DND-41 (cell line): ENCODE data around the gene VPS52.

Source experiments
- ATAC-seq: fragments of 200-7000 bp; cut with Tn5 transposase; 3 replicates; pipeline ENCODE4 v1.9.1; 2021; ENCODE audit warnings: low read depth; ENCODE audit not compliant: insufficient read depth
- DNase-seq: peaks from one replicate; pipeline ENCODE4 v3.0.0-alpha.2; 2020
- H2AFZ ChIP-seq: 2 replicates; pipeline ENCODE4 v1.6.0; 2012; ENCODE audit warnings: low read depth, low read length
- H3K27ac ChIP-seq: 2 replicates; pipeline ENCODE4 v1.5.1; 2012; ENCODE audit warnings: low read length, inconsistent platforms
- H3K27me3 ChIP-seq: fragments of 200-600 bp; sonication (generic); 2 replicates; pipeline ENCODE4 v1.6.0; 2012; ENCODE audit warnings: low read length, mild to moderate bottlenecking, inconsistent platforms; ENCODE audit not compliant: insufficient read depth, poor library complexity
- H3K36me3 ChIP-seq: 2 replicates; pipeline ENCODE4 v1.5.1; 2012; ENCODE audit warnings: low read length, inconsistent platforms; ENCODE audit not compliant: insufficient read depth
- H3K4me1 ChIP-seq: 2 replicates; pipeline ENCODE4 v1.5.1; 2012; ENCODE audit warnings: mild to moderate bottlenecking, low read length; ENCODE audit not compliant: insufficient read depth
- H3K4me2 ChIP-seq: 2 replicates; pipeline ENCODE4 v1.6.0; 2012; ENCODE audit warnings: mild to moderate bottlenecking, moderate library complexity, low read length, inconsistent platforms; ENCODE audit not compliant: insufficient read depth
- H3K4me3 ChIP-seq, 2 experiments: fragments of 200-600 bp in 1 of 2; shearing (Covaris generic) in 1 of 2; 2 replicates each; pipeline ENCODE4 v1.5.1; 2012 to 2016; ENCODE audit warnings: inconsistent platforms in 2 of 2, low read length in 2 of 2, mild to moderate bottlenecking in 2 of 2, low read depth in 1 of 2, moderate library complexity in 1 of 2
- H3K79me2 ChIP-seq: 2 replicates; pipeline ENCODE4 v1.6.0; 2012; ENCODE audit warnings: low read length, inconsistent platforms; ENCODE audit not compliant: insufficient read depth
- H3K9ac ChIP-seq: 2 replicates; pipeline ENCODE4 v1.6.0; 2012; ENCODE audit warnings: low read depth, mild to moderate bottlenecking, inconsistent platforms, low read length, moderate library complexity
- H3K9me3 ChIP-seq: 2 replicates; pipeline ENCODE4 v1.5.1; 2012; ENCODE audit warnings: low read length, moderate library complexity, mild to moderate bottlenecking, inconsistent platforms; ENCODE audit not compliant: insufficient read depth, severe bottlenecking
- H4K20me1 ChIP-seq: 2 replicates; pipeline ENCODE4 v1.6.0; 2012; ENCODE audit warnings: low read length; ENCODE audit not compliant: insufficient read depth
- EZH2 ChIP-seq: IDR thresholded peaks from 3 replicates; pipeline ENCODE4 v1.6.1; 2012; ENCODE audit warnings: borderline replicate concordance, low read depth, mild to moderate bottlenecking, moderate library complexity, low read length, inconsistent platforms; ENCODE audit not compliant: severe bottlenecking
- TF ChIP-seq, protein P1 (sequence below): IDR thresholded peaks from 2 replicates; pipeline ENCODE4 v1.5.1; 2012; ENCODE audit warnings: borderline replicate concordance, low read length, moderate library complexity, mild to moderate bottlenecking; ENCODE audit not compliant: poor library complexity, severe bottlenecking; ENCODE audit errors: extremely low read depth

Gene VPS52

DNA sequence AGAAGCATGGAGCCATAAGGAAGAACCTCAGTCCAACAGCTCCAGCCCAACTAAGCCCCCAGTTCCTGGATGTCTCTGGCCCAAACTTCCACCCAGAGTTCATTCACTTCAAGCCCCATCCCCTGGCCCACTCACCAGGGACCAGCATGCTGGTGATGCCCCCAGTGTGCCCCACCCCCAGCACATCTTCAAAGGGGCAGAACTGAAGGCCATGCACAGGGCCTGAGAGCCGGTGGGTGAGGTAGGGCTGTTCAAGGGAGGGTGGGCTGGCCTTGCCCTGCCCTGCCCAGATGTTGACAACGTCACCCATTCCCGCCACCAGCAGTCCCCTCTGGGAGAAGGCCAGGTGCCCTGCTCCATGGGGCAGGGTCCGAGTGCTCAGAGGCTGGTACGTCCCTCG, 8.9 kb upstream of the VPS52 start:
- peaks cover 10% of the 10 kb centered on the region for H3K79me2 ChIP-seq
- no peak overlapping the region for H2AFZ ChIP-seq
- H3K4me2 ChIP-seq, result no peak overlapping the region
- TF ChIP-seq, protein P1, sequence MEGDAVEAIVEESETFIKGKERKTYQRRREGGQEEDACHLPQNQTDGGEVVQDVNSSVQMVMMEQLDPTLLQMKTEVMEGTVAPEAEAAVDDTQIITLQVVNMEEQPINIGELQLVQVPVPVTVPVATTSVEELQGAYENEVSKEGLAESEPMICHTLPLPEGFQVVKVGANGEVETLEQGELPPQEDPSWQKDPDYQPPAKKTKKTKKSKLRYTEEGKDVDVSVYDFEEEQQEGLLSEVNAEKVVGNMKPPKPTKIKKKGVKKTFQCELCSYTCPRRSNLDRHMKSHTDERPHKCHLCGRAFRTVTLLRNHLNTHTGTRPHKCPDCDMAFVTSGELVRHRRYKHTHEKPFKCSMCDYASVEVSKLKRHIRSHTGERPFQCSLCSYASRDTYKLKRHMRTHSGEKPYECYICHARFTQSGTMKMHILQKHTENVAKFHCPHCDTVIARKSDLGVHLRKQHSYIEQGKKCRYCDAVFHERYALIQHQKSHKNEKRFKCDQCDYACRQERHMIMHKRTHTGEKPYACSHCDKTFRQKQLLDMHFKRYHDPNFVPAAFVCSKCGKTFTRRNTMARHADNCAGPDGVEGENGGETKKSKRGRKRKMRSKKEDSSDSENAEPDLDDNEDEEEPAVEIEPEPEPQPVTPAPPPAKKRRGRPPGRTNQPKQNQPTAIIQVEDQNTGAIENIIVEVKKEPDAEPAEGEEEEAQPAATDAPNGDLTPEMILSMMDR, result no peak
- no peak for TF ChIP-seq EZH2
- H3K9ac ChIP-seq, result no peak overlapping the region
- no peaks in the 10 kb centered on the region for H3K9me3 ChIP-seq
- no peak overlapping the region for H3K27ac ChIP-seq
- H4K20me1 ChIP-seq, result peaks cover 21% of the 10 kb centered on the region
- DNase-seq, result no peak
- peaks cover 79% of the 10 kb centered on the region for H3K36me3 ChIP-seq
- H3K4me1 ChIP-seq, result peaks cover 27% of the 10 kb centered on the region
- ATAC-seq, result no peak
- no peak overlapping the region for H3K4me3 ChIP-seq
- H3K27me3 ChIP-seq, result no peaks in the 10 kb centered on the region

DNA sequence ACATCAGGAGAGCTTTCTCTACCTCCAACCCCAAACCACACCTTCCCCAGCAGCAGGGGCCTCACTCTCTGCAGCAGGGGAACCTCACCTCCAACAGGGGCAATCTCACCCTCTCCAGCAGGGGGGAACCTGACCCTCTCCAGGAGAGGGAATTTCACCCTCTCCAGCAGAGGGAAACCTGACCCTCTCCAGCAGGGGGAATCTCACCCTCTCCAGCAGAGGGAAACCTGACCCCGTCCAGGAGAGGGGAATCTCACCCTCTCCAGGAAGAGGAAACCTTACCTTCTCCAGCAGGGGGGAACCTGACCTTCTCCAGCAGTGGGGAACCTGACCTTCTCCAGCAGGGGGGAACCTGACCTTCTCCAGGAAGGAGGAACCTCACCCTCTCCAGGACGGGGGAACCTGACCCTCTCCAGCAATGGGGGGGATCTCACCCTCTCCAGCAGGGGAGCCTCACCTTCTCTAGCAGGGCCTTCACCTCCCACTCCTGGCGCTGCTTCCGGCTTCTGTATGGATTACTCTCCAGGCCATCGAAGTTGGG, 8.4 kb upstream of the VPS52 start:
- Histone ChIP-seq H3K4me1 (peaks cover 32% of the 10 kb centered on the region), H3K9ac (no peak overlapping the region), H3K9me3 (no peaks in the 10 kb centered on the region), H3K79me2 (peaks cover 15% of the 10 kb centered on the region), H4K20me1 (peaks cover 23% of the 10 kb centered on the region), H3K4me2 (no peak overlapping the region), H3K36me3 (peaks cover 84% of the 10 kb centered on the region), H3K27ac (no peak overlapping the region), H3K27me3 (no peaks in the 10 kb centered on the region), H3K4me3 (no peak overlapping the region), H2AFZ (no peak overlapping the region)
- DNase-seq (peak; percentile 38), ATAC-seq (peak; percentile 9; the same call in 1 of the 3 replicates)
- TF ChIP-seq, protein P1, result peak; percentile 62
- no peak for TF ChIP-seq EZH2

DNA sequence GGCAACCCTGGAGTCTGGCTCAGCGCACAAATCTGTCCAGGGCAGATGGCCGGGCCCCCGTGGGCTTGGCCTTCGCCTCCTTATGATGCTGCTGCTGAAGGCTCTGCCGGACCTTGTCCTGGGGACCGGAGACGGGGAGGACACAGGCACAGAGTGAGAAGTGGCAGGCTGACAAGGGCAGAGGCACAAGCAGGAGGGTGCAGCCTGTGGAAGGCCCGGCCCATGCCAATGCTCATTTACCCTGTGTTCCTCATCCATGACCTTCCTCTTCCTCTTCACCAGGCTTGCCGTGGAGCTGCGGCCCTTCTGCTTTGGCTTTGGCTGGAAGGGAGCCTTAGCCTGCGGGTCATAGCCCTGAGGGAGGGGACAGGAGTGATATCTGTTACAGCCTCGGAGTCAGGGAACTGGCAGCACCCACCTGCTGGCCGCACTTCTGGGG, 7.6 kb upstream of the VPS52 start:
- H3K36me3 ChIP-seq, result peaks cover 84% of the 10 kb centered on the region
- no peak overlapping the region for H3K9ac ChIP-seq
- H3K4me1 ChIP-seq, result peaks cover 39% of the 10 kb centered on the region
- H3K27ac ChIP-seq, result no peak overlapping the region
- peaks cover 31% of the 10 kb centered on the region for H4K20me1 ChIP-seq
- ATAC-seq (no peak), DNase-seq (no peak)
- TF ChIP-seq, protein P1, result no peak
- no peak for TF ChIP-seq EZH2
- H2AFZ ChIP-seq, result no peak overlapping the region
- H3K4me2 ChIP-seq, result peak overlapping the region; percentile 16; the same call in 1 of the 2 replicates
- no peak overlapping the region for H3K4me3 ChIP-seq
- peaks cover 22% of the 10 kb centered on the region for H3K79me2 ChIP-seq
- no peaks in the 10 kb centered on the region for H3K27me3 ChIP-seq
- no peaks in the 10 kb centered on the region for H3K9me3 ChIP-seq

DNA sequence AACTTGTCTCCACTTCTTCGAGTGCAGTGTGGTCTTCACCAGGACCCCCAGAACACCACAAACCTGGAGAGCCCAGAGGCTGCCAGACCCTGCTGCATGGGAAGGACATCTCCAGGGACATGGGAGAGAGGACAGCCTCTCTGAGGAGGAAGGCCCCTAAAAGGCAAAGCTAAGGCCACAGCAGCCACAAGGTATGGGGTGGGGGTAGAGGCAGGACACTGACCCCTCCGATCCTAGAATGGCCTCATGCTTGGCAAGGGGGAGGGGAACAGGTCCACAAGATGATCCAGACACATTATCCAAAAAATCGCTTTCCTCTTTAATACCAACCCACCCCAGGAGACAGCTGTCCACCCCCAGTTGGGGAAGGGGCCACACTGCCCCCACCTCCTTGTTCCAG, 7.1 kb upstream of the VPS52 start:
- Histone ChIP-seq H3K4me1 (peaks cover 44% of the 10 kb centered on the region), H3K9me3 (no peaks in the 10 kb centered on the region), H4K20me1 (peaks cover 36% of the 10 kb centered on the region), H3K9ac (no peak overlapping the region), H3K79me2 (peaks cover 27% of the 10 kb centered on the region), H3K27ac (no peak overlapping the region), H3K4me2 (peak overlapping the region; percentile 16; the same call in 1 of the 2 replicates), H3K36me3 (peaks cover 86% of the 10 kb centered on the region), H2AFZ (no peak overlapping the region), H3K27me3 (no peaks in the 10 kb centered on the region), H3K4me3 (no peak overlapping the region)
- TF ChIP-seq, protein P1, result no peak
- no peak for TF ChIP-seq EZH2
- no peak for ATAC-seq
- DNase-seq, result no peak
